Smooth muscle cell (in vitro differentiated cells): ENCODE data around the gene RFX8. TPM values are rescaled to one million over a fixed set of nuclear protein-coding genes. Genes with fewer than 3 reads are reported as not detected.

Experiments used
- DNase-seq: peaks from one replicate; lab custom pipeline; 2025; ENCODE audit not compliant: unreplicated experiment; lab: John Stamatoyannopoulos, UW
- H2AFZ ChIP-seq: fragments of 200-600 bp; sonication (generic); 2 replicates; pipeline ENCODE4 v1.6.0; 2016; ENCODE audit warnings: antibody characterized with exemption, low read depth, mild to moderate bottlenecking
- H3F3A ChIP-seq: fragments of 200-600 bp; sonication (generic); 2 replicates; pipeline ENCODE4 v1.6.0; 2017; ENCODE audit warnings: antibody characterized with exemption, low read depth
- H3K27ac ChIP-seq: fragments of 200-600 bp; sonication (generic); 2 replicates; pipeline ENCODE4 v1.5.1; 2016; ENCODE audit warnings: low read depth, mild to moderate bottlenecking
- H3K27me3 ChIP-seq: fragments of 200-600 bp; sonication (generic); 2 replicates; pipeline ENCODE4 v1.6.1; 2016; ENCODE audit warnings: low read depth, mild to moderate bottlenecking
- H3K36me3 ChIP-seq: fragments of 200-600 bp; sonication (generic); 2 replicates; pipeline ENCODE4 v1.5.1; 2016; ENCODE audit warnings: low read depth
- H3K4me1 ChIP-seq: fragments of 200-600 bp; sonication (generic); 2 replicates; pipeline ENCODE4 v1.5.1; 2016; ENCODE audit warnings: low read depth
- H3K4me2 ChIP-seq: fragments of 200-600 bp; sonication (generic); 2 replicates; pipeline ENCODE4 v1.6.0; 2016; ENCODE audit warnings: mild to moderate bottlenecking
- H3K4me3 ChIP-seq: fragments of 200-600 bp; sonication (generic); 2 replicates; pipeline ENCODE4 v1.5.1; 2016; ENCODE audit warnings: mild to moderate bottlenecking
- H3K79me2 ChIP-seq: fragments of 200-600 bp; sonication (generic); 2 replicates; pipeline ENCODE4 v1.6.0; 2016; ENCODE audit warnings: low read depth, mild to moderate bottlenecking
- H3K9ac ChIP-seq: fragments of 200-600 bp; sonication (generic); 2 replicates; pipeline ENCODE4 v1.6.0; 2016; ENCODE audit warnings: low read depth
- H3K9me3 ChIP-seq: fragments of 200-600 bp; sonication (generic); replicated peaks from 2 replicates; pipeline ENCODE4 v1.5.1; 2016; ENCODE audit warnings: low read depth
- H4K20me1 ChIP-seq: fragments of 200-600 bp; sonication (generic); 2 replicates; pipeline ENCODE4 v1.6.0; 2016; ENCODE audit warnings: low read depth
- WGBS: methylation state at CpG from one replicate; pipeline ENCODE4 v1.1.7; 2016; ENCODE audit warnings: low lambda C conversion rate; 5-methylcytosine and 5-hydroxymethylcytosine counted together
- polyA plus RNA-seq: library from polyadenylated mRNA; unstranded; fragments of >200 nt; fragmentation: Nextera tagmentation; extraction: Ambion mirVana; gene quantifications from 2 replicates; pipeline ENCODE4 v1.2.1, GENCODE V29; 2016
- total RNA-seq: library from RNA; depleted of rRNA; stranded (reverse); fragments of >200 nt; gene quantifications from 2 replicates; pipeline ENCODE4 v1.2.3, GENCODE V29; 2014
- TF ChIP-seq, protein P1 (sequence below): fragments of 200-600 bp; sonication (generic); IDR thresholded peaks from 2 replicates; pipeline ENCODE4 v1.5.1; 2017; ENCODE audit warnings: borderline replicate concordance, mild to moderate bottlenecking, antibody characterized with exemption; ENCODE audit not compliant: insufficient read depth, poor library complexity, severe bottlenecking

RFX8 gene
- total and polyA plus RNA-seq, 2 experiments from 2014 or later = 2.3 to 3.0 TPM

DNA sequence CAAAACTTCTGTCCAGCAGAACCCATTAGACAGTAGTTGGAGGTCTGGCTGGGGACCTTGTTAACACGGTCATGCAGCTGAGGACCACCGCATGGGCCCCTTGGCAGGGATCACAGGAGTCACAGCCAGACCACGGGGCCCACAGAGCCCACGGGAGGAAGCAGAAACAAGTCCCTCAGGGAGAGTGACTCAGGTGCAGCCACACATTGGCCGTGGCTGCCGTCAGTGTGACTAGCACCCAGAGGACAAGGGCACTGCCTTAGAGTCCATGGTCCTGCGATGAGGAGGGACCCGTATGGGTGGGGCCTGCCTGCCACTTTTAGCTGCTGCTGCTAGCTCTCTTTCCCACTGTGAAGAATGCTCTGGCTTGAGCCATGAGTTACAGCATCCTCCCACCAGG is 5.9 kb upstream of the RFX8 start:
- TF ChIP-seq, protein P1, sequence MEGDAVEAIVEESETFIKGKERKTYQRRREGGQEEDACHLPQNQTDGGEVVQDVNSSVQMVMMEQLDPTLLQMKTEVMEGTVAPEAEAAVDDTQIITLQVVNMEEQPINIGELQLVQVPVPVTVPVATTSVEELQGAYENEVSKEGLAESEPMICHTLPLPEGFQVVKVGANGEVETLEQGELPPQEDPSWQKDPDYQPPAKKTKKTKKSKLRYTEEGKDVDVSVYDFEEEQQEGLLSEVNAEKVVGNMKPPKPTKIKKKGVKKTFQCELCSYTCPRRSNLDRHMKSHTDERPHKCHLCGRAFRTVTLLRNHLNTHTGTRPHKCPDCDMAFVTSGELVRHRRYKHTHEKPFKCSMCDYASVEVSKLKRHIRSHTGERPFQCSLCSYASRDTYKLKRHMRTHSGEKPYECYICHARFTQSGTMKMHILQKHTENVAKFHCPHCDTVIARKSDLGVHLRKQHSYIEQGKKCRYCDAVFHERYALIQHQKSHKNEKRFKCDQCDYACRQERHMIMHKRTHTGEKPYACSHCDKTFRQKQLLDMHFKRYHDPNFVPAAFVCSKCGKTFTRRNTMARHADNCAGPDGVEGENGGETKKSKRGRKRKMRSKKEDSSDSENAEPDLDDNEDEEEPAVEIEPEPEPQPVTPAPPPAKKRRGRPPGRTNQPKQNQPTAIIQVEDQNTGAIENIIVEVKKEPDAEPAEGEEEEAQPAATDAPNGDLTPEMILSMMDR = no peak
- Histone ChIP-seq H3K4me2 (no peak overlapping the region), H3K27ac (no peak overlapping the region), H3K9ac (no peak overlapping the region), H3F3A (no peaks in the 10 kb centered on the region), H3K4me3 (no peak overlapping the region), H4K20me1 (no peaks in the 10 kb centered on the region), H3K4me1 (no peaks in the 10 kb centered on the region), H3K79me2 (no peaks in the 10 kb centered on the region), H3K27me3 (no peaks in the 10 kb centered on the region), H3K36me3 (no peaks in the 10 kb centered on the region), H3K9me3 (no peaks in the 10 kb centered on the region), H2AFZ (no peak overlapping the region)
- 93% methylated on average over 8 of the region's 8 CpGs for whole genome bisulfite sequencing
- DNase-seq = no peak

DNA sequence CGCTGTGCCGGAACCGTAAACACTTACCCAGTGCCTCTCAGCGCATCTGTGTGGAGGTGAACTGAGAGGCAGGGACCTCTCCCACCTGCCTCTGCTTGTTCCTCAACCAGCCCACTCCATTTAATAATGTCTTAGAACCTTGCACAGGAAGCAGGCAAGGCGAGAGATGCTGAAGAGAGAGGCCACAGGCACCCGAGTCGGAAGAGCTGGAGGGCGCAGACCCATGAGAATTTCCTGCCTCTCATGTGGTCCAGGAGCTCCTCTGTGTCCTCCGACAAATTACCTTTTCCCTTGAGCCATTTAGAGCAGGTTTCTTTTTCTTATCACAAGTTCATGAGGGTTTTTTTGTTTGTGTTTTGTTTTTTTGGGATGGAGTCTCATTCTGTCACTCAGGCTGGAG is 4.9 kb upstream of the RFX8 start:
- Histone ChIP-seq H3K9me3 (no peaks in the 10 kb centered on the region), H3F3A (no peaks in the 10 kb centered on the region), H3K4me2 (no peak overlapping the region), H4K20me1 (no peaks in the 10 kb centered on the region), H3K4me3 (no peak overlapping the region), H3K36me3 (no peaks in the 10 kb centered on the region), H3K79me2 (no peaks in the 10 kb centered on the region), H3K4me1 (no peaks in the 10 kb centered on the region), H2AFZ (no peak overlapping the region), H3K9ac (no peak overlapping the region), H3K27ac (no peak overlapping the region), H3K27me3 (no peaks in the 10 kb centered on the region)
- TF ChIP-seq, protein P1 = no peak
- 84% methylated on average over 9 of the region's 9 CpGs for WGBS
- no peak for DNase-seq

- Histone ChIP-seq H3K9me3 (no peaks in the 10 kb centered on the region), H3K4me1 (no peaks in the 10 kb centered on the region), H3K27me3 (no peaks in the 10 kb centered on the region), H2AFZ (no peak overlapping the region), H3K4me2 (no peak overlapping the region), H3F3A (no peaks in the 10 kb centered on the region), H3K9ac (no peak overlapping the region), H3K79me2 (no peaks in the 10 kb centered on the region), H3K4me3 (no peak overlapping the region), H3K36me3 (no peaks in the 10 kb centered on the region), H4K20me1 (no peaks in the 10 kb centered on the region), H3K27ac (no peak overlapping the region)
- 29% methylated on average over 4 of the region's 4 CpGs for WGBS
- TF ChIP-seq, protein P1 = no peak
- DNase-seq = no peak
Observed at GRCh38 chr2:101479328-101479727, 4.4 kb upstream of the RFX8 start.

GRCh38 chr2:101478181-101479001 is 3.5 kb upstream of the RFX8 start:
- Histone ChIP-seq H3K4me3 (no peak overlapping the region), H3K4me1 (no peaks in the 10 kb centered on the region), H4K20me1 (no peaks in the 10 kb centered on the region), H3K9me3 (no peaks in the 10 kb centered on the region), H3F3A (no peaks in the 10 kb centered on the region), H3K79me2 (no peaks in the 10 kb centered on the region), H3K4me2 (no peak overlapping the region), H2AFZ (no peak overlapping the region), H3K9ac (no peak overlapping the region), H3K36me3 (no peaks in the 10 kb centered on the region), H3K27ac (no peak overlapping the region), H3K27me3 (no peaks in the 10 kb centered on the region)
- no peak for DNase-seq
- WGBS = 41% methylated on average over 2 of the region's 2 CpGs
- TF ChIP-seq, protein P1 = no peak
